DND-41 (cell line): ENCODE measurements around the gene SEMA3B.

Experiments
- ATAC-seq: fragments of 200-7000 bp; cut with Tn5 transposase; 3 replicates; pipeline ENCODE4 v1.9.1; 2021; ENCODE audit warnings: low read depth; ENCODE audit not compliant: insufficient read depth
- DNase-seq: peaks from one replicate; pipeline ENCODE4 v3.0.0-alpha.2; 2020
- H2AFZ ChIP-seq: 2 replicates; pipeline ENCODE4 v1.6.0; 2012; ENCODE audit warnings: low read depth, low read length
- H3K27ac ChIP-seq: 2 replicates; pipeline ENCODE4 v1.5.1; 2012; ENCODE audit warnings: low read length, inconsistent platforms
- H3K27me3 ChIP-seq: fragments of 200-600 bp; sonication (generic); 2 replicates; pipeline ENCODE4 v1.6.0; 2012; ENCODE audit warnings: low read length, mild to moderate bottlenecking, inconsistent platforms; ENCODE audit not compliant: insufficient read depth, poor library complexity
- H3K36me3 ChIP-seq: 2 replicates; pipeline ENCODE4 v1.5.1; 2012; ENCODE audit warnings: low read length, inconsistent platforms; ENCODE audit not compliant: insufficient read depth
- H3K4me1 ChIP-seq: 2 replicates; pipeline ENCODE4 v1.5.1; 2012; ENCODE audit warnings: mild to moderate bottlenecking, low read length; ENCODE audit not compliant: insufficient read depth
- H3K4me2 ChIP-seq: 2 replicates; pipeline ENCODE4 v1.6.0; 2012; ENCODE audit warnings: mild to moderate bottlenecking, moderate library complexity, low read length, inconsistent platforms; ENCODE audit not compliant: insufficient read depth
- H3K4me3 ChIP-seq, 2 experiments: fragments of 200-600 bp in 1 of 2; shearing (Covaris generic) in 1 of 2; 2 replicates each; pipeline ENCODE4 v1.5.1; 2012 to 2016; ENCODE audit warnings: inconsistent platforms in 2 of 2, low read length in 2 of 2, mild to moderate bottlenecking in 2 of 2, low read depth in 1 of 2, moderate library complexity in 1 of 2
- H3K79me2 ChIP-seq: 2 replicates; pipeline ENCODE4 v1.6.0; 2012; ENCODE audit warnings: low read length, inconsistent platforms; ENCODE audit not compliant: insufficient read depth
- H3K9ac ChIP-seq: 2 replicates; pipeline ENCODE4 v1.6.0; 2012; ENCODE audit warnings: low read depth, mild to moderate bottlenecking, inconsistent platforms, low read length, moderate library complexity
- H3K9me3 ChIP-seq: 2 replicates; pipeline ENCODE4 v1.5.1; 2012; ENCODE audit warnings: low read length, moderate library complexity, mild to moderate bottlenecking, inconsistent platforms; ENCODE audit not compliant: insufficient read depth, severe bottlenecking
- H4K20me1 ChIP-seq: 2 replicates; pipeline ENCODE4 v1.6.0; 2012; ENCODE audit warnings: low read length; ENCODE audit not compliant: insufficient read depth
- EZH2 ChIP-seq: IDR thresholded peaks from 3 replicates; pipeline ENCODE4 v1.6.1; 2012; ENCODE audit warnings: borderline replicate concordance, low read depth, mild to moderate bottlenecking, moderate library complexity, low read length, inconsistent platforms; ENCODE audit not compliant: severe bottlenecking
- TF ChIP-seq, protein P1 (sequence below): IDR thresholded peaks from 2 replicates; pipeline ENCODE4 v1.5.1; 2012; ENCODE audit warnings: borderline replicate concordance, low read length, moderate library complexity, mild to moderate bottlenecking; ENCODE audit not compliant: poor library complexity, severe bottlenecking; ENCODE audit errors: extremely low read depth

SEMA3B gene

DNA sequence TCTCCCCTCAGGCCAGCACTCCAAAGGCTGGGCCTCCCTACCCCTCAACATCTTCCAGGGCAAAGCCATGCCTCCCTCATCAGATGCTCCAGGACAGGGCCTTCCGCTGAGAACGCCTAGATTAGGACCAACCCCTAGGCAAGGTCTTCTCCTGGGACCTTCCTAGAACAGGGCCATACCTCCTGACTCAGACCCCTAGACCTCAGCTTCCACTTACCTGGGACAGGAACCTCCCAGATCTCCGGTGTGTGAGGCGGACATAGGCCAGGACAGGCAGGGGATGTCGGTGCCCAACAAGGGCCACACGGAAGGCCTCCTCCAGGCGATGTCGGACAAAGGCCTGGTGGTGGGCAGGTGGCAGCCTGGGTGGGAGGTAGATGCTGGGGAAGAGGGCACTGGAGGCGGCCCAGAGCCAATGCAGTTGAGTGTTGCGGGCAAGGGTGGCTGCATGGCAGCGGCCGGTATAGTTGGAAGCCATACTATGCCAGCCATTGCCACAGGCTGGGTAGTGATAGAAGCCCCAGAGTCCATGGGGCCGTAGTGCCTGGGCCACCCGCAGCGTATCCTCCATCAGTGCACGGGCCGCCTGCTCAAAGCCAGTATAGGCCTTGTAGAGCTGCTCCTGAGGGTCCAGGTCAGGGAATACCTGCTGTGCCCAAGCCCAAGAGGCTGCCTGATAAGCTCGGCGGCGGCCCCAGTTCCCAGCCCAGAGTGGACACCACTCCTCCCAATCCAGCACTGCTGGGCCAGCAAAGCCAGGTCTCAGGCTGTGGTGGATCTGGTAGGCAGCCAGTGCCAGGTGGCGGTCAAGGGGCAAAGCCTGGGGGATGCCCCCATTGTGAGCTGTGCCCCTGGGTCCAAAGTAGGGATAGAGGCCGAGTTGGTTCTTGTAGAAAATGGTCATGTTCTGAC is 25.8 kb downstream of the SEMA3B start:
- no peak overlapping the region for H3K9ac ChIP-seq
- H3K27me3 ChIP-seq: no peaks in the 10 kb centered on the region
- no peaks in the 10 kb centered on the region for H3K9me3 ChIP-seq
- H4K20me1 ChIP-seq: peaks cover 11% of the 10 kb centered on the region; the same call in 1 of the 2 replicates
- peaks cover 16% of the 10 kb centered on the region for H3K36me3 ChIP-seq
- H3K4me1 ChIP-seq: peaks cover 50% of the 10 kb centered on the region
- no peak overlapping the region for H3K4me3 ChIP-seq
- no peak overlapping the region for H3K27ac ChIP-seq
- DNase-seq (no peak), ATAC-seq (no peak)
- no peak overlapping the region for H3K4me2 ChIP-seq
- TF ChIP-seq, protein P1, sequence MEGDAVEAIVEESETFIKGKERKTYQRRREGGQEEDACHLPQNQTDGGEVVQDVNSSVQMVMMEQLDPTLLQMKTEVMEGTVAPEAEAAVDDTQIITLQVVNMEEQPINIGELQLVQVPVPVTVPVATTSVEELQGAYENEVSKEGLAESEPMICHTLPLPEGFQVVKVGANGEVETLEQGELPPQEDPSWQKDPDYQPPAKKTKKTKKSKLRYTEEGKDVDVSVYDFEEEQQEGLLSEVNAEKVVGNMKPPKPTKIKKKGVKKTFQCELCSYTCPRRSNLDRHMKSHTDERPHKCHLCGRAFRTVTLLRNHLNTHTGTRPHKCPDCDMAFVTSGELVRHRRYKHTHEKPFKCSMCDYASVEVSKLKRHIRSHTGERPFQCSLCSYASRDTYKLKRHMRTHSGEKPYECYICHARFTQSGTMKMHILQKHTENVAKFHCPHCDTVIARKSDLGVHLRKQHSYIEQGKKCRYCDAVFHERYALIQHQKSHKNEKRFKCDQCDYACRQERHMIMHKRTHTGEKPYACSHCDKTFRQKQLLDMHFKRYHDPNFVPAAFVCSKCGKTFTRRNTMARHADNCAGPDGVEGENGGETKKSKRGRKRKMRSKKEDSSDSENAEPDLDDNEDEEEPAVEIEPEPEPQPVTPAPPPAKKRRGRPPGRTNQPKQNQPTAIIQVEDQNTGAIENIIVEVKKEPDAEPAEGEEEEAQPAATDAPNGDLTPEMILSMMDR: no peak
- no peak for TF ChIP-seq EZH2
- H3K79me2 ChIP-seq: peaks cover 32% of the 10 kb centered on the region
- no peak overlapping the region for H2AFZ ChIP-seq

DNA sequence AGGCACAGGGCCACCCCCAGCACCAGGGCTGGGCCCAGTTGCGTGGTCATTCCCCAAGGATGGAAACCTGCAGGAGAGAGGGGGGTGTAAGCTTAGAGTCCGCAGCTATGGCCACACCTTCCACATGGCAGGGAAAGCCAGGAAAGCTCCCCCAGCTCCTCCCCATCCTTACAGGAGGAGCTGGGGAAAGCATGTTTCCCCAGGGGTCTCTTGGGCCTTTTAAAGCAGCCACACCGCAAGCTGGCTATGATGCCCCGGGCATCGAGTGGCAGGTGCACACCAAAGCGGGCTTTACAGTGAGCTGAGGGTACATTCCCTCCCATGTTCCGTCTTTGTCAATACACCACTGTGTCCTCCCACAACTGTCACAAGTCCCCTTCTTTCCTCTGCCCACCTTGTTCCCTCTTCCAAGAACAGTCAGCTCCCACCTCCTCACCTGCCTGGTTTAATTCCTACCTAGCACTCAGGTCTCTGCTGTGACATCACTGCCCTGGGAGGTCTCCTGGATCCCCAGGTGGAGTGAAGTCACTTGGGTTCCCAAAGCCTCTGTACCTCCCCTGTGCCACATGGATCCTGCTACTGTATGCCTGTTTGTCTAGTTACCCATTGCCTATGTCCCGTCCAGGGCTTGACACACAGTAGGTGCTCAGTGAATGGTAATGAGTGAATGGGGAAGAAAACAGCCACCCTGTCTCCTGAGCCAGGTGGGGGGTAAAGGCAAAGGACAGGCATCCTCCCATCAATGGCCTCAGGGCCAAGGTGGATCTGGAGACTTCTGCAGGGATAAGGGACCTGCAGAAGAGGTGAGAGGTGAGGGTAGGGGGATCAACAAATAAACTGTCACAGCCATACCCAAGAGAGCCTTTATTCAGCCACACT is 26.8 kb downstream of the SEMA3B start:
- H3K27me3 ChIP-seq: no peaks in the 10 kb centered on the region
- TF ChIP-seq, protein P1: no peak
- TF ChIP-seq EZH2: no peak
- H3K9me3 ChIP-seq: no peaks in the 10 kb centered on the region
- peaks cover 21% of the 10 kb centered on the region for H3K79me2 ChIP-seq
- ATAC-seq (no peak), DNase-seq (no peak)
- H3K27ac ChIP-seq: no peak overlapping the region
- no peak overlapping the region for H3K4me2 ChIP-seq
- no peak overlapping the region for H2AFZ ChIP-seq
- H3K4me1 ChIP-seq: peaks cover 49% of the 10 kb centered on the region
- H3K4me3 ChIP-seq: no peak overlapping the region
- peaks cover 3% of the 10 kb centered on the region; the same call in 1 of the 2 replicates for H4K20me1 ChIP-seq
- H3K36me3 ChIP-seq: peaks cover 6% of the 10 kb centered on the region; the same call in 1 of the 2 replicates
- no peak overlapping the region for H3K9ac ChIP-seq

DNA sequence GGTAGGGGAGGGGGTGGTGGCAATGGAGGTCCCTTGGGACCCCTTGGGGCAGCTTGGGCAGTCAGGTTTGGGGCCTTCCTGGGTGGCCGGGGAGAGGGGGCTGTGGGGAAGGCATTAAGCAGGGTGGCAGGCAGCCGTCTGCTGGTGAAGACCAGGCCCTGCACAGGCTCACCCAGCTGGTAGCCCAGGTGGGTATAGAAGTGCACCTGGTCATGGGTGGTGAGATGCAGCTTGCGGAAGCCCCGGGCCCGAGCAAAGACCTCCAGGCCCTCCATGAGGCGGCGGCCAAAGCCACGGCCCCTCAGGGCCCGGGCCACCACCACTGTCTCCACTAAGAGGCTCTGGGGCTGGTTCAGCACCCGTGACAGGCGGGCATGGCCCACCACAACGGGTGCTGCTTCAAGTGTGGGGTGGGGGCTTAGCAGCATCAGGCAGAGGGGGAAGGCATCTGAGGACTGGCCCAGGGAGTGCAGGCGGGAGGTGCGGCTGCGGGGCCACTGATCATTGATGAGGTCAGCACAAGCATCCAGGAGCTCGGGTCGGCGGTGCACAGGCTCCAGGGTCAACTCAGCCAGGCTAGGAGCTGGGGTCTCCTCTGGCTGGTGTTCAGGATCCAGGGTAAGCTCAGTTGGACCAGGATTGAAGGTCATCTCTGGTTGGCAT is 27.9 kb downstream of the SEMA3B start:
- no peak overlapping the region for H3K9ac ChIP-seq
- no peak overlapping the region for H3K27ac ChIP-seq
- H3K79me2 ChIP-seq: peaks cover 11% of the 10 kb centered on the region
- peaks cover 40% of the 10 kb centered on the region for H3K4me1 ChIP-seq
- no peaks in the 10 kb centered on the region for H3K9me3 ChIP-seq
- H3K4me3 ChIP-seq: no peak overlapping the region
- peaks cover 3% of the 10 kb centered on the region; the same call in 1 of the 2 replicates for H4K20me1 ChIP-seq
- H3K36me3 ChIP-seq: peaks cover 6% of the 10 kb centered on the region; the same call in 1 of the 2 replicates
- no peaks in the 10 kb centered on the region for H3K27me3 ChIP-seq
- ATAC-seq (no peak), DNase-seq (no peak)
- H2AFZ ChIP-seq: no peak overlapping the region
- no peak overlapping the region for H3K4me2 ChIP-seq
- TF ChIP-seq, protein P1: no peak
- no peak for TF ChIP-seq EZH2
